HG02885 (cell line): ENCODE data around the gene EIF4H.
"Not testable (repeated sequence)": the region's sequence is repeated elsewhere in the genome, so short reads cannot be mapped to it uniquely, and the experiment has no call there.

Experiments used
- ATAC-seq: cut with Tn5 transposase; IDR thresholded peaks from one replicate; pipeline ENCODE4 v1.9.1; 2021; ENCODE audit warnings: mild to moderate bottlenecking; ENCODE audit not compliant: unreplicated experiment, poor library complexity

Gene EIF4H

GRCh38 chr7:74222851-74223710, 48.9 kb downstream of the EIF4H start:
- no peak for ATAC-seq

- ATAC-seq: no peak
Observed at GRCh38 chr7:74223711-74224510, 49.8 kb downstream of the EIF4H start.

- ATAC-seq: no peak
Observed at GRCh38 chr7:74224511-74224832, 50.3 kb downstream of the EIF4H start.

GRCh38 chr7:74224907-74225306, 50.8 kb downstream of the EIF4H start:
- ATAC-seq: not testable (repeated sequence)

GRCh38 chr7:74225400-74225799, 51.2 kb downstream of the EIF4H start:
- ATAC-seq: no peak

GRCh38 chr7:74226633-74227032, 52.5 kb downstream of the EIF4H start:
- no peak for ATAC-seq

GRCh38 chr7:74228951-74229900, 55.1 kb downstream of the EIF4H start:
- ATAC-seq: no peak

- ATAC-seq: peak; percentile 58
Observed at GRCh38 chr7:74230446-74231231, 56.5 kb downstream of the EIF4H start.

GRCh38 chr7:74231232-74231590, 57.1 kb downstream of the EIF4H start:
- ATAC-seq: peak; percentile 62

- ATAC-seq: no peak
Observed at GRCh38 chr7:74233655-74234285, 59.6 kb downstream of the EIF4H start.

- ATAC-seq: no peak
Observed at GRCh38 chr7:74235518-74236268, 61.5 kb downstream of the EIF4H start.

- no peak for ATAC-seq
Observed at GRCh38 chr7:74236284-74236683, 62.1 kb downstream of the EIF4H start.

- ATAC-seq: no peak
Observed at GRCh38 chr7:74240482-74240881, 66.3 kb downstream of the EIF4H start.

GRCh38 chr7:74242122-74242443, 67.9 kb downstream of the EIF4H start:
- no peak for ATAC-seq

- no peak for ATAC-seq
Observed at GRCh38 chr7:74246497-74246896, 72.3 kb downstream of the EIF4H start.
